K562 (cell line): ENCODE data around the gene DNAJB11. TPM values are rescaled to one million over a fixed set of nuclear protein-coding genes. Genes with fewer than 3 reads are reported as not detected.

Source experiments
- ARID3B ChIP-seq: fragments of 250-450 bp; sonication (Bioruptor Pico); IDR thresholded peaks from 2 replicates; pipeline ENCODE4 v1.4.0; 2020; ENCODE audit warnings: borderline replicate concordance
- BMI1 ChIP-seq: fragments of 150-350 bp; IDR thresholded peaks from 2 replicates; pipeline ENCODE4 v1.6.1; 2014; ENCODE audit warnings: low read length
- CREM ChIP-seq: IDR thresholded peaks from 2 replicates; pipeline ENCODE4 v1.6.1; 2014; ENCODE audit warnings: antibody characterized with exemption, low read depth
- GTF2E2 ChIP-seq: fragments of 200-800 bp; sonication (Bioruptor generic); IDR thresholded peaks from 2 replicates; pipeline ENCODE4 v1.6.1; 2016; ENCODE audit warnings: missing genetic modification characterization, missing compliant biosample characterization
- HEY1 ChIP-seq: fragments of 250-450 bp; sonication (Bioruptor Pico); IDR thresholded peaks from 2 replicates; pipeline ENCODE4 v1.5.0; 2020; ENCODE audit warnings: mild to moderate bottlenecking, moderate library complexity, borderline replicate concordance
- MNT ChIP-seq, 2 experiments: fragments of 450-650 bp; conservative IDR thresholded peaks; 2 replicates each; pipeline ENCODE4 v1.6.1; 2017; ENCODE audit warnings: mild to moderate bottlenecking in 2 of 2, moderate library complexity in 2 of 2
- NBN ChIP-seq: fragments of 450-650 bp; IDR thresholded peaks from 2 replicates; pipeline ENCODE4 v1.6.1; 2016; ENCODE audit warnings: low read depth, mild to moderate bottlenecking
- PHTF2 ChIP-seq: fragments of 250-450 bp; sonication (Bioruptor Pico); IDR thresholded peaks from 2 replicates; pipeline ENCODE4 v1.5.0; 2021; ENCODE audit warnings: mild to moderate bottlenecking
- PTBP1 ChIP-seq: fragments of 200-400 bp; formaldehyde crosslinking; IDR thresholded peaks from 2 replicates; pipeline ENCODE4 v1.6.1; 2017; ENCODE audit warnings: low read depth, low read length
- SNRNP70 ChIP-seq: fragments of 200-400 bp; formaldehyde crosslinking; optimal IDR thresholded peaks from 2 replicates; pipeline ENCODE3; 2017; ENCODE audit warnings: low read depth, low read length
- THRAP3 ChIP-seq: fragments of 450-650 bp; IDR thresholded peaks from 2 replicates; pipeline ENCODE4 v1.6.1; 2016; ENCODE audit warnings: mild to moderate bottlenecking, inconsistent platforms, borderline replicate concordance
- ZNF12 ChIP-seq: sonication (generic); formaldehyde crosslinking; IDR thresholded peaks from 2 replicates; pipeline ENCODE4 v1.4.0; 2020; ENCODE audit warnings: mild to moderate bottlenecking, missing genetic modification reagents
- ZNF121 ChIP-seq: sonication (generic); formaldehyde crosslinking; conservative IDR thresholded peaks from 2 replicates; pipeline ENCODE4 v1.8.0; 2022; ENCODE audit warnings: missing genetic modification reagents
- polyA plus RNA-seq, 8 experiments: library from polyadenylated mRNA; depleted of rRNA in 4 of 8; stranded (reverse) in 5 of 8; unstranded in 3 of 8; fragments of >200 nt; fragmentation: Nextera tagmentation in 2 of 8; fragmentation: Illumina TruSeq in 1 of 8; extraction: Ambion mirVana in 2 of 8; extraction: Trizol in 1 of 8; gene quantifications; 2 replicates each; pipeline versions ENCODE4 v1.2.1 to v1.2.3, GENCODE V29; 2011 to 2014; ENCODE audit warnings: inconsistent platforms in 1 of 8, missing spikeins in 1 of 8
- total RNA-seq, 7 experiments: library from RNA; depleted of rRNA in 6 of 7; stranded (reverse); fragments of >200 nt in 6 of 7; fragmentation: Illumina TruSeq in 2 of 7; extraction: Trizol in 2 of 7; gene quantifications; 2 replicates each; pipeline versions ENCODE4 v1.2.1 to v1.2.3, GENCODE V29; 2011 to 2021; ENCODE audit warnings: low replicate concordance in 1 of 7
- TF ChIP-seq, protein P1 (sequence below): fragments of 250-450 bp; sonication (Bioruptor Pico); IDR thresholded peaks from 2 replicates; pipeline ENCODE4 v1.8.0; 2021; ENCODE audit warnings: mild to moderate bottlenecking, moderate library complexity
- TF ChIP-seq, protein P2 (sequence below): fragments of 250-450 bp; sonication (Bioruptor Pico); IDR thresholded peaks from 2 replicates; pipeline ENCODE4 v1.4.0; 2020
- TF ChIP-seq, protein P3 (sequence below): fragments of 200-400 bp; formaldehyde crosslinking; IDR thresholded peaks from 2 replicates; pipeline ENCODE4 v1.6.1; 2017; ENCODE audit warnings: mild to moderate bottlenecking, low read depth, low read length, moderate library complexity

Gene DNAJB11
- total and polyA plus RNA-seq, 9 of the 15 experiments (the other 6 are each of a cell fraction or from before 2014, with no cell fraction given) = 14.8 to 74.7 (median 63.8) TPM

DNA sequence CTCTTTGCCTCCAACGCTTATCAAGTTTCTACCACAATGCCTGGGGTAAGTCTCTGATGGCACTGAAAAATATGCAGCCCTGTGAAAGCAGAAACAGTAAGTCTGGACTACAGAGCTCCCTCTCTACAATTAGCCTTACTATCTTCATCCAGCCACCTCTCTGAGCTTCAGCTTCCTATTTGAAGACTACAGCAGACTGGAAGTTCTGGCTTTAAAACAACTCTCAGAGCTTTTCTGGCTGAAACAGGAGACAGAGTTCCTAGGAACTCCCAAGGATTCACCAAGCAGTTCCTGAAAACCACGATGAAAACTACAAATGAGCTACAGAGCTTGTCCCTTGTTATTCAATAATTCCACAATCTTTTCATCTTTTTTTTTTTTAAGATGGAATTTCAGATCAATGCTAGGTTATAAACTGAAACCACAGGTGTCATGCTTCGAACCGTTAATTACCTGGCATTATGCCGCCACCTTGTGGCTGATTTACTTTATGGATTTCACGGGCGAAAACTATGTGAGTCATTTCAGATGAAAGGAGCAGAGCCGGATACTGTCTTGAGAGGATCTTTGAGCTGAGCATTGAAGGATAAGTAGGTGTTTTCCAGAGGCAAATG lies 30.2 kb upstream of the DNAJB11 start (continued):
- TF ChIP-seq SNRNP70 = no peak
- no peak for TF ChIP-seq CREM
- no peak for TF ChIP-seq HEY1 (CRISPR knock-in tag)
- TF ChIP-seq PHTF2 (CRISPR knock-in tag) = no peak
- TF ChIP-seq PTBP1 = no peak
- TF ChIP-seq ZNF12 = no peak
- TF ChIP-seq NBN = no peak
- TF ChIP-seq ARID3B (CRISPR knock-in tag) = no peak
- TF ChIP-seq, protein P1, sequence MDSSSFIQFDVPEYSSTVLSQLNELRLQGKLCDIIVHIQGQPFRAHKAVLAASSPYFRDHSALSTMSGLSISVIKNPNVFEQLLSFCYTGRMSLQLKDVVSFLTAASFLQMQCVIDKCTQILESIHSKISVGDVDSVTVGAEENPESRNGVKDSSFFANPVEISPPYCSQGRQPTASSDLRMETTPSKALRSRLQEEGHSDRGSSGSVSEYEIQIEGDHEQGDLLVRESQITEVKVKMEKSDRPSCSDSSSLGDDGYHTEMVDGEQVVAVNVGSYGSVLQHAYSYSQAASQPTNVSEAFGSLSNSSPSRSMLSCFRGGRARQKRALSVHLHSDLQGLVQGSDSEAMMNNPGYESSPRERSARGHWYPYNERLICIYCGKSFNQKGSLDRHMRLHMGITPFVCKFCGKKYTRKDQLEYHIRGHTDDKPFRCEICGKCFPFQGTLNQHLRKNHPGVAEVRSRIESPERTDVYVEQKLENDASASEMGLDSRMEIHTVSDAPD = no peak
- TF ChIP-seq THRAP3 = no peak
- TF ChIP-seq, protein P2, sequence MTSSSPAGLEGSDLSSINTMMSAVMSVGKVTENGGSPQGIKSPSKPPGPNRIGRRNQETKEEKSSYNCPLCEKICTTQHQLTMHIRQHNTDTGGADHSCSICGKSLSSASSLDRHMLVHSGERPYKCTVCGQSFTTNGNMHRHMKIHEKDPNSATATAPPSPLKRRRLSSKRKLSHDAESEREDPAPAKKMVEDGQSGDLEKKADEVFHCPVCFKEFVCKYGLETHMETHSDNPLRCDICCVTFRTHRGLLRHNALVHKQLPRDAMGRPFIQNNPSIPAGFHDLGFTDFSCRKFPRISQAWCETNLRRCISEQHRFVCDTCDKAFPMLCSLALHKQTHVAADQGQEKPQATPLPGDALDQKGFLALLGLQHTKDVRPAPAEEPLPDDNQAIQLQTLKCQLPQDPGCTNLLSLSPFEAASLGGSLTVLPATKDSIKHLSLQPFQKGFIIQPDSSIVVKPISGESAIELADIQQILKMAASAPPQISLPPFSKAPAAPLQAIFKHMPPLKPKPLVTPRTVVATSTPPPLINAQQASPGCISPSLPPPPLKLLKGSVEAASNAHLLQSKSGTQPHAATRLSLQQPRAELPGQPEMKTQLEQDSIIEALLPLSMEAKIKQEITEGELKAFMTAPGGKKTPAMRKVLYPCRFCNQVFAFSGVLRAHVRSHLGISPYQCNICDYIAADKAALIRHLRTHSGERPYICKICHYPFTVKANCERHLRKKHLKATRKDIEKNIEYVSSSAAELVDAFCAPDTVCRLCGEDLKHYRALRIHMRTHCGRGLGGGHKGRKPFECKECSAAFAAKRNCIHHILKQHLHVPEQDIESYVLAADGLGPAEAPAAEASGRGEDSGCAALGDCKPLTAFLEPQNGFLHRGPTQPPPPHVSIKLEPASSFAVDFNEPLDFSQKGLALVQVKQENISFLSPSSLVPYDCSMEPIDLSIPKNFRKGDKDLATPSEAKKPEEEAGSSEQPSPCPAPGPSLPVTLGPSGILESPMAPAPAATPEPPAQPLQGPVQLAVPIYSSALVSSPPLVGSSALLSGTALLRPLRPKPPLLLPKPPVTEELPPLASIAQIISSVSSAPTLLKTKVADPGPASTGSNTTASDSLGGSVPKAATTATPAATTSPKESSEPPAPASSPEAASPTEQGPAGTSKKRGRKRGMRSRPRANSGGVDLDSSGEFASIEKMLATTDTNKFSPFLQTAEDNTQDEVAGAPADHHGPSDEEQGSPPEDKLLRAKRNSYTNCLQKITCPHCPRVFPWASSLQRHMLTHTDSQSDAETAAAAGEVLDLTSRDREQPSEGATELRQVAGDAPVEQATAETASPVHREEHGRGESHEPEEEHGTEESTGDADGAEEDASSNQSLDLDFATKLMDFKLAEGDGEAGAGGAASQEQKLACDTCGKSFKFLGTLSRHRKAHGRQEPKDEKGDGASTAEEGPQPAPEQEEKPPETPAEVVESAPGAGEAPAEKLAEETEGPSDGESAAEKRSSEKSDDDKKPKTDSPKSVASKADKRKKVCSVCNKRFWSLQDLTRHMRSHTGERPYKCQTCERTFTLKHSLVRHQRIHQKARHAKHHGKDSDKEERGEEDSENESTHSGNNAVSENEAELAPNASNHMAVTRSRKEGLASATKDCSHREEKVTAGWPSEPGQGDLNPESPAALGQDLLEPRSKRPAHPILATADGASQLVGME (CRISPR knock-in tag) = no peak
- TF ChIP-seq ZNF121 = no peak
- TF ChIP-seq GTF2E2 (tag) = no peak
- TF ChIP-seq, protein P3, sequence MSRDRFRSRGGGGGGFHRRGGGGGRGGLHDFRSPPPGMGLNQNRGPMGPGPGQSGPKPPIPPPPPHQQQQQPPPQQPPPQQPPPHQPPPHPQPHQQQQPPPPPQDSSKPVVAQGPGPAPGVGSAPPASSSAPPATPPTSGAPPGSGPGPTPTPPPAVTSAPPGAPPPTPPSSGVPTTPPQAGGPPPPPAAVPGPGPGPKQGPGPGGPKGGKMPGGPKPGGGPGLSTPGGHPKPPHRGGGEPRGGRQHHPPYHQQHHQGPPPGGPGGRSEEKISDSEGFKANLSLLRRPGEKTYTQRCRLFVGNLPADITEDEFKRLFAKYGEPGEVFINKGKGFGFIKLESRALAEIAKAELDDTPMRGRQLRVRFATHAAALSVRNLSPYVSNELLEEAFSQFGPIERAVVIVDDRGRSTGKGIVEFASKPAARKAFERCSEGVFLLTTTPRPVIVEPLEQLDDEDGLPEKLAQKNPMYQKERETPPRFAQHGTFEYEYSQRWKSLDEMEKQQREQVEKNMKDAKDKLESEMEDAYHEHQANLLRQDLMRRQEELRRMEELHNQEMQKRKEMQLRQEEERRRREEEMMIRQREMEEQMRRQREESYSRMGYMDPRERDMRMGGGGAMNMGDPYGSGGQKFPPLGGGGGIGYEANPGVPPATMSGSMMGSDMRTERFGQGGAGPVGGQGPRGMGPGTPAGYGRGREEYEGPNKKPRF = no peak
- 0 out of 4 replicates have a peak, but pooled peaks of 1 of the 2 experiments have one; percentile 18 for TF ChIP-seq MNT (conservative IDR thresholded peaks at IDR 0.05)
- no peak for TF ChIP-seq BMI1
